ENCODE data around the gene DLGAP1. TPM values are rescaled to one million over a fixed set of nuclear protein-coding genes. Genes with fewer than 3 reads are reported as not detected.
A peak's percentile ranks its signal among the peaks of the same experiment; 100 is the strongest.

DLGAP1 gene
- total RNA-seq, 1 experiment from 2014 or later = 23.2 TPM

DNA sequence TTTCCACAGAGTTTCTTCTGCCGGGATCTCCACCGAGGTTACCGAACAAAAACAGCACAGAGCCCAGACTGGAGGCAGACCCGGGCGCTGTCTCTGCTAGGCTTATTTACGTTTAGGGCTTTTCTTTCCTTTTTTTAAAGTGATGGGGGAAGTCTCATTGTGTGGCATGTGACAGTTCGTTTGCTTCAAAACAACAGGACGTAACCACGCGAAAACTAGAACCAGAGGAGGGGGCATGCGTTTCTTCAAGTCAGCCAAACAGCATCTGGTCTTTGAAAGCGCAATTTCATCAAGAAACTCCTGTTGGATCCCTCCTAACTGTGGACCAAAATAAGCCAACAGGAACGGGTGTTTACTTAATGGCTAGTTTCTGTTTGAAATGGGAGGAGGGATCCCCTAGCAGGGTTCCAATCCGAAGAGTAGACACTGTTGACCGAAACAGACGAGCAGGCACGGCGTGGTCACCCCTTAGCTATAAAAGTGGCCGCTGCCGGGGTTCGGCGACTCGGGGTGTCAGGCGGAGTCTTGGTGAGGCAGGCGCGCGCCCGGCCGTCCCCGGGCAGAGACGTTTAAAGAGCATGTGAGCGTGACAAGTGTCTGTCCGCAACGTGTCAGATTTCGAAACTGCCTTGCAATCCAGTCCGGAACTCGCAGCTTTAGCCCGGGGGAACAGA is 1006.1 kb downstream of the DLGAP1 start:
- no peak overlapping the region for H4K5ac ChIP-seq (ENCODE audit: insufficient read length, low read depth, low read length)
- no peak overlapping the region for H2BK12ac ChIP-seq (ENCODE audit: insufficient read length, low read depth, low read length)
- no peak overlapping the region for H3K27ac ChIP-seq (ENCODE audit: insufficient read length, low read depth, low read length)
- H3K27me3 Mint-ChIP-seq (ENCODE audit: low read depth) = peaks cover 2% of the 10 kb centered on the region; the same call in 1 of the 2 replicates
- H3K9ac ChIP-seq (ENCODE audit: extremely low read depth, insufficient read length, low read length) = peak overlapping the region; percentile 49
- WGBS (ENCODE audit: extremely low coverage, insufficient read length, low lambda C conversion rate) = no CpG with 5 or more reads among the region's 38 CpGs
- H3K9me3 ChIP-seq (ENCODE audit: control insufficient read depth, low read depth, low read length) = no peaks in the 10 kb centered on the region
- no peak overlapping the region for H4K91ac ChIP-seq (ENCODE audit: insufficient read length, low read depth, low read length)
- H3T11ph ChIP-seq (ENCODE audit: low read length) = no peak overlapping the region
- H3K56ac ChIP-seq (ENCODE audit: insufficient read length, low read depth, low read length) = no peak overlapping the region
- H2AK5ac ChIP-seq (ENCODE audit: insufficient read length, low read length) = no peak overlapping the region
- no peaks in the 10 kb centered on the region for H3K27me3 ChIP-seq (ENCODE audit: insufficient read depth, low read length)
- peak overlapping the region; percentile 98 to 99 for H3K4me3 Mint-ChIP-seq
- no peak overlapping the region for H2BK15ac ChIP-seq (ENCODE audit: low read depth, low read length)
- peaks cover 10% of the 10 kb centered on the region for H3K4me1 ChIP-seq (ENCODE audit: insufficient read depth, low read length)
- TF ChIP-seq, protein P1, sequence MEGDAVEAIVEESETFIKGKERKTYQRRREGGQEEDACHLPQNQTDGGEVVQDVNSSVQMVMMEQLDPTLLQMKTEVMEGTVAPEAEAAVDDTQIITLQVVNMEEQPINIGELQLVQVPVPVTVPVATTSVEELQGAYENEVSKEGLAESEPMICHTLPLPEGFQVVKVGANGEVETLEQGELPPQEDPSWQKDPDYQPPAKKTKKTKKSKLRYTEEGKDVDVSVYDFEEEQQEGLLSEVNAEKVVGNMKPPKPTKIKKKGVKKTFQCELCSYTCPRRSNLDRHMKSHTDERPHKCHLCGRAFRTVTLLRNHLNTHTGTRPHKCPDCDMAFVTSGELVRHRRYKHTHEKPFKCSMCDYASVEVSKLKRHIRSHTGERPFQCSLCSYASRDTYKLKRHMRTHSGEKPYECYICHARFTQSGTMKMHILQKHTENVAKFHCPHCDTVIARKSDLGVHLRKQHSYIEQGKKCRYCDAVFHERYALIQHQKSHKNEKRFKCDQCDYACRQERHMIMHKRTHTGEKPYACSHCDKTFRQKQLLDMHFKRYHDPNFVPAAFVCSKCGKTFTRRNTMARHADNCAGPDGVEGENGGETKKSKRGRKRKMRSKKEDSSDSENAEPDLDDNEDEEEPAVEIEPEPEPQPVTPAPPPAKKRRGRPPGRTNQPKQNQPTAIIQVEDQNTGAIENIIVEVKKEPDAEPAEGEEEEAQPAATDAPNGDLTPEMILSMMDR (conservative IDR thresholded peaks at IDR 0.05) = no peak
- no peak overlapping the region for H2BK5ac ChIP-seq (ENCODE audit: insufficient read length, low read length)
- peak overlapping the region; percentile 97 for H3K4me2 ChIP-seq (ENCODE audit: insufficient read depth, insufficient read length, low read length)
- H2BK20ac ChIP-seq (ENCODE audit: low read depth, low read length, poor library complexity, severe bottlenecking) = no peak overlapping the region
- no peak overlapping the region for H3K23ac ChIP-seq (ENCODE audit: insufficient read length, low read depth, low read length)
- no peak overlapping the region for H4K8ac ChIP-seq (replicated peaks; ENCODE audit: insufficient read length, low read depth, low read length)
- no peak overlapping the region for H3K4ac ChIP-seq (ENCODE audit: low read depth, low read length)
- no peak overlapping the region for H2BK120ac ChIP-seq (ENCODE audit: low read depth, low read length, poor library complexity, severe bottlenecking)
- H3K79me2 ChIP-seq (ENCODE audit: insufficient read depth, low read length) = peaks cover 43% of the 10 kb centered on the region; the same call in 1 of the 2 replicates
- H3K4me1 Mint-ChIP-seq = peaks cover 28 to 36% of the 10 kb centered on the region in 2 experiments
- no peak overlapping the region for H2AFZ ChIP-seq (ENCODE audit: low read length)
- H3K18ac ChIP-seq (ENCODE audit: insufficient read length, low read depth, low read length) = no peak overlapping the region
- DNase-seq = peak; percentile 63
- peaks cover 4 to 17% of the 10 kb centered on the region in 2 experiments; a peak in 4 of 5 replicates for H3K9me3 Mint-ChIP-seq
- H3K27ac Mint-ChIP-seq = peak overlapping the region in 2 of 3 experiments; percentile 68 to 100; a peak in 5 of 7 replicates
- H3K36me3 Mint-ChIP-seq (ENCODE audit: insufficient read depth in 1 of 3, low read depth in 3 of 3) = peaks cover 31 to 38% (median 31%) of the 10 kb centered on the region in 3 experiments
- H3K23me2 ChIP-seq (ENCODE audit: insufficient read length, low read depth, low read length, poor library complexity, severe bottlenecking) = peaks cover 30% of the 10 kb centered on the region
- no peaks in the 10 kb centered on the region for H4K20me1 ChIP-seq (ENCODE audit: control insufficient read depth, insufficient read depth, insufficient read length)
- no peaks in the 10 kb centered on the region for H3K79me1 ChIP-seq (ENCODE audit: insufficient read depth, low read depth, low read length, poor library complexity, severe bottlenecking)
- H3K14ac ChIP-seq (ENCODE audit: insufficient read depth, low read length) = no peak overlapping the region
